C4-2B (cell line): ENCODE data around the gene SPATA3.
"Not testable (repeated sequence)": the region's sequence is repeated elsewhere in the genome, so short reads cannot be mapped to it uniquely, and the experiment has no call there.

Experiments
- H3K27ac ChIP-seq: fragments of 450-650 bp; 2 replicates; pipeline ENCODE4 v1.5.1; 2017
- ZFX ChIP-seq: fragments of 450-650 bp; IDR thresholded peaks from 2 replicates; pipeline ENCODE4 v1.6.1; 2017
- TF ChIP-seq, protein P1 (sequence below): fragments of 450-650 bp; conservative IDR thresholded peaks from 2 replicates; pipeline ENCODE4 v1.5.1; 2017; ENCODE audit warnings: mild to moderate bottlenecking

Gene SPATA3

DNA sequence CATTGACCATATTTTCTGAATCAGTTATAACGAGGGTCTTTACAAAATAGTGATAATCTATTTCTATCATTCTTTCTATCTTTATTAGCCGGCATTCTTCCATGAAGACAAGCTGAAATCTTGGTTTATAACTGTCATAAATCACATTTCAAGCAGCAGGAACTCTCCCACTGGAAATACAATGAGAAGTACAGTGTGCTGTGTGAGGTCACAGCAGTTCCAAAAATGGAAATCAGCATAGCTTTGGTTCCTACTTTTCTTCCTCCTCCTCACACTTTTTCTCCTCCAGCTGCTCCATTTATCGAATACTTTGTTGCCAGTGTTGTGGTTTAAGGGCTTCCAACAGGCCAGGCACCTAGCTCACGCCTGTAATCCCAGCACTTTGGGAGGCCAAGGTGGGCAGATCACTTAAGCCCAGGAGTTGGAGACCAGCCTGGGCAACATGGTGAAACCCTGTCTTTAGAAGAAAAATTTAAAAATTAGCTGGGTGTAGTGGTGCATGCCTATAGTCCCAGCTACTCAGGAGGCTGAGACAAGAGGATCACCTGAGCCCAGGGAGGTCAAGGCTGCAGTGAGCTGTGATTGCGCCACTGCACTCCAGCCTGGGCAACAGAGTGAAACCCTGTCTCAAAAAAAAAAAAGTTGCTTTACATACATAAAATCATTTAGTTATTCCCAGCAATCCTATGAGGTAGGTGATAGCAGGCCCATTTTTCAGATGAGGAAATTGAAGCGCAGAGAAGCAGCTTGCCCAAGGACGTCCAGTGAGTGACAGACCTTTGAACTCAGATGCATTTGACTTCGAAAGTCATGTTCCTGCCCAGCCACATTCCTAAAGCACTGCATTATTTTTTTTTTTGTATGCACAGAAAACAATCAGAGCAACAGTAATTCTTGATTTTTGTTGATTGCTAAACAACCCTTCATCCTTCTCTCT lies 36.8 kb upstream of the SPATA3 start:
- TF ChIP-seq ZFX = no peak
- TF ChIP-seq, protein P1, sequence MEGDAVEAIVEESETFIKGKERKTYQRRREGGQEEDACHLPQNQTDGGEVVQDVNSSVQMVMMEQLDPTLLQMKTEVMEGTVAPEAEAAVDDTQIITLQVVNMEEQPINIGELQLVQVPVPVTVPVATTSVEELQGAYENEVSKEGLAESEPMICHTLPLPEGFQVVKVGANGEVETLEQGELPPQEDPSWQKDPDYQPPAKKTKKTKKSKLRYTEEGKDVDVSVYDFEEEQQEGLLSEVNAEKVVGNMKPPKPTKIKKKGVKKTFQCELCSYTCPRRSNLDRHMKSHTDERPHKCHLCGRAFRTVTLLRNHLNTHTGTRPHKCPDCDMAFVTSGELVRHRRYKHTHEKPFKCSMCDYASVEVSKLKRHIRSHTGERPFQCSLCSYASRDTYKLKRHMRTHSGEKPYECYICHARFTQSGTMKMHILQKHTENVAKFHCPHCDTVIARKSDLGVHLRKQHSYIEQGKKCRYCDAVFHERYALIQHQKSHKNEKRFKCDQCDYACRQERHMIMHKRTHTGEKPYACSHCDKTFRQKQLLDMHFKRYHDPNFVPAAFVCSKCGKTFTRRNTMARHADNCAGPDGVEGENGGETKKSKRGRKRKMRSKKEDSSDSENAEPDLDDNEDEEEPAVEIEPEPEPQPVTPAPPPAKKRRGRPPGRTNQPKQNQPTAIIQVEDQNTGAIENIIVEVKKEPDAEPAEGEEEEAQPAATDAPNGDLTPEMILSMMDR = no peak
- no peak overlapping the region for H3K27ac ChIP-seq

DNA sequence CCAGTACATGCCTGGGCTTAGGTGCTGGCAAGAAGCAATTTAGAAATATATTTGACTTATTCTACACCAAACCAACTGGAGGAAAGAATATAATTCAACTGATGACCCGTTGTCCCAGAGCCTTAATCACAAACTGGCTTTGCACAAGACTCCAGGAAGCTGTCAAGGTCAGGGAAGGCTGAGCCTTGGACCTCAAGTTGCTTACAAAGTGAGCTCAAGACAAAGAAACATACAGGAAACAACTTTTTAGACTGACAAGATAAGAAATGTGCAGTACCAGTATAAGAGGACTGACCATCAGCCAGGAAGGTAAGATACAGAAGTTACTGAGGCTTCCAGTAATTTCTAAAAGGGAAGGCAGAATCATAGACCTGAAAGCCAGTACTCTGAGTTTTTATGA lies 35.9 kb upstream of the SPATA3 start:
- TF ChIP-seq, protein P1 = no peak
- no peak for TF ChIP-seq ZFX
- H3K27ac ChIP-seq = no peak overlapping the region

DNA sequence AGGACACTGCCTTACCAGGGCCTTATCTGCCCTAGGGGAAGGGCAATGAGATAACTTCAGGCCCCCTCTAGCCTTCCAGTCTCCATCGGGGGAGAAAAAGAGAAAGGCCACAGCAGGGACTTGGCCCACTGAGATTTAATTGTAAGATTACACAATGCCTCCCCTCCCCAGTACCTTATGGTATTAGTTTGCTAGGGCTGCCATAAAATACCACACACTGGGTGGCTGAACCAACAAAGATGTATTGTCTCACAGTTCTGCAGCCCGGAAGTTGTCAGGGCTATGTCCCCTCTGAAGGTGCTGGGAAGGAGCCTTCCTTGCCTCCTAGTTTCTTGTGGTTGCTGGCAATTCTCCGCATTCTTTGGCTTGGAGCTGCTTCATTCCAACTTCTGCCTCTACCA lies 34.8 kb upstream of the SPATA3 start:
- no peak for TF ChIP-seq ZFX
- TF ChIP-seq, protein P1 = no peak
- no peak overlapping the region for H3K27ac ChIP-seq

DNA sequence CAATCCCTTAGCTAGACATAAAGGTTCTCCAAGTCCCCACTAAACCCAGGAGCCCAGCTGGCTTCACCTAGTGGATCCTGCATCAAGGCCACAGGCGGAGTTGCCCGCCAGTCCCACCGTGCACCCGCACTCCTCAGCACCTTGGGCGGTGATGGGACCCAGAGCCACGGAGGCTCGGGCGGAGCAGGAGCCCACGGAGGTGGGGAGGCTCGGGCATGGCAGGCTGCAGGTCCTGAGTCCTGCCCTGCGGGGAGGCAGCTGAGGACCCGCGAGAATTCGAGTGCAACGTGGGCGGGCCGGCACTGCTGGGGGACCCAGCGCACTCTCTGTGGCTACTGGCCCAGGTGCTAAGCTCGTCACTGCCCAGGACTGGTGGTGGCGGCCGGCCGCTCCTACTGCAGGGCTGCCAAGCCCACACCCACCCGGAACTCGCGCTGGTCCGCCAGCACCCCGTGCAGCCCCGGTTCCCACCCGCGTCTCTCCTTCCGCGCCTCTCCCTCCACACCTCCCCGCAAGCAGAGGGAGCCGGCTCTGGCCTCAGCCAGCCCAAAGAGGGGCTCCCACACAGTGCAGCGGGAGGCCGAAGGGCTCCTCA lies 31.7 kb upstream of the SPATA3 start:
- no peak overlapping the region for H3K27ac ChIP-seq
- TF ChIP-seq ZFX = no peak
- TF ChIP-seq, protein P1 = no peak

DNA sequence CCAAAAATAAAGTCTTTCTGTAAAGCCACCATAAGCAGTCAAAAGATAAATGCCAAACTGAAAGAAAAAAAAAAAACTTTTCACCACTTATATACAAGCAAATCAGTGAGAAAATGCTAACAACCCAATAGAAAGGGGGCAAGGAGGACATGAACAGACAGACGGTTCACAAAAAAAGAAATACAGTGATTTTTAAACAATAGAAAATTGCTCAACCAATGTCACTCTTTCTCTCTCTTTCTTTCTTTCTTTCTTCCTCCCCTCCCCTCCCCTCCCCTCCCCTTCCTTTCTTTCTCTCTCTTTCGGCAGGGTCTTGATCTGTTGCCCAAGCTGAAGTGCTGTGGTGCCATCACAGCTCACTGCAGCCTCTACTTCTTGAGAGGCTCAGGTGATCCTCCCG lies 28.8 kb upstream of the SPATA3 start:
- H3K27ac ChIP-seq = no peak overlapping the region
- no peak for TF ChIP-seq ZFX
- TF ChIP-seq, protein P1 = no peak

DNA sequence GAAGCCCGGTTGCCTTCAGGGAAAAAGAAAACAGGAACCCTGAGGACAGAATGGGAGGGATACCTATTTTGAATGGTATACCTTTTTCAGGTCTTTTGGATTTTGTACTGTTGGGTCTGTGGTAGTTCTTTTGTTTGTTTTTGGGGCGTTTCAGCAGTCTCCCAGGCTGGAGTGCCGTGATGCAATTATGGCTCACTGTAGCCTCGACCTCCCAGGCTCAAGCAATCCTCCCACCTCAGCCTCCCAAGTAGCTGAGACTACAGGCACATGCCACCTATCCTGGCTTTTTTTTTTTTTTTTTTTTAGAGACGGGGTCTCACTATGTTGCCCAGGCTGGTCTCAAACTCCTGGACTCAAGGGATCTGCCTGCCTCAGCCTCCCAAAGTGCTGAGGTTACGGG lies 27.6 kb upstream of the SPATA3 start:
- not testable (repeated sequence) for H3K27ac ChIP-seq

DNA sequence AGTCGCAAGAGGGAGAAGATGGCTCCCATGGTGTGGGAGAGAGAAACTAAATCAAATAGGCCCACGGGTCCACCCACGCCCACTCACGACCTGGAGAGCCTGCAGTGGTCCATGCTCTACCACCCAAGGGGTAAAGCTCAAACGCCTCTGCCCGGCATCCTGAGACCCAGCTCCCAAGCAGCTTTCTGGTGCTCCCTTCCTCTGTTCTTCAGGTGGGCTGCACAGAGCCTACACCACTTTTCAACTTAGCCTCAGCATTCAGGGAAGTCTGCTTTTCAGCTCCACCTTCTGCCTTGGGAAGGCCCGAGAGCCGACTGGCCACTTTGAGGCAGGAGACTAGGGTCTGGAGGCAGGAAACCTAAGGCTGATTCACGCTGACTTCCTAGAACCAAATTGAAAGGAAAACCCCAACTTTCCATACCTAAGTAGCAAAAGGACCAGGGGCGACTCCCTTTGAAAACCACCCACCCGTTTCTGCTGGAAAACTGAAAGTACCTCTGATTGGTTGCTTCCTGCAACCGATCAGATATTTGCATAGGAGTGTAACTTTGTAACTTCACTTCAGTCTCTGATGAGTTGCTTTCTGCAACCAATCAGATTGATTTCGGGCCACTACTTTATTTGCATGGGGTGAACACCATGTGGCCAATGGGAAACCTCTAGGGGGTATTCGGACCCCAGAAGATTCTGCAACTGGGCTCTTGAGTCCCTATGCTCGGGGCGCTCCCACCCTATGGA lies 26.8 kb upstream of the SPATA3 start:
- H3K27ac ChIP-seq = no peak overlapping the region
- TF ChIP-seq ZFX = no peak
- TF ChIP-seq, protein P1 = no peak
